Activated CD8-positive, alpha-beta T cell treated with anti-CD3 and anti-CD28 coated beads for 36 hours (primary cell): ENCODE results near the gene KIAA0930. TPM values are rescaled to one million over a fixed set of nuclear protein-coding genes. Genes with fewer than 3 reads are reported as not detected.
A peak's percentile ranks its signal among the peaks of the same experiment; 100 is the strongest.

Experiments
- ATAC-seq: fragments of 200-7000 bp; cut with Tn5 transposase; one replicate; pipeline ENCODE4 v1.10.0; 2021; ENCODE audit warnings: mild to moderate bottlenecking, moderate library complexity
- CTCF ChIA-PET: fragments of 350-600 bp; sonication (Branson Sonifier 250); formaldehyde crosslinking; loops from one replicate; lab custom pipeline; 2021; ENCODE audit warnings: antibody characterized with exemption; lab: Charles Lee
- POLR2A ChIA-PET: fragments of 350-600 bp; sonication (Branson Sonifier 250); formaldehyde crosslinking; loops from one replicate; lab custom pipeline; 2021; ENCODE audit warnings: antibody characterized with exemption; lab: Charles Lee
- DNase-seq: peaks from one replicate; pipeline ENCODE4 v3.0.0-alpha.2; 2020
- H3K27ac Mint-ChIP-seq: one replicate; pipeline ENCODE4 v1.8.0; 2021; ENCODE audit warnings: mild to moderate bottlenecking, mixed read lengths
- H3K27me3 Mint-ChIP-seq: one replicate; pipeline ENCODE4 v1.8.0; 2021; ENCODE audit warnings: mixed read lengths
- H3K36me3 Mint-ChIP-seq: one replicate; pipeline ENCODE4 v1.8.0; 2021; ENCODE audit warnings: low read depth, mixed read lengths
- H3K4me1 Mint-ChIP-seq: one replicate; pipeline ENCODE4 v1.8.0; 2021; ENCODE audit warnings: low read depth, mixed read lengths
- H3K4me3 Mint-ChIP-seq: one replicate; pipeline ENCODE4 v1.8.0; 2021; ENCODE audit warnings: mild to moderate bottlenecking, moderate library complexity, mixed read lengths
- H3K9me3 Mint-ChIP-seq: one replicate; pipeline ENCODE4 v1.8.0; 2021; ENCODE audit warnings: mixed read lengths
- CTCF ChIP-seq: fragments of 200-600 bp; IDR thresholded peaks from one replicate; pipeline ENCODE4 v1.8.0; 2022; ENCODE audit warnings: antibody characterized with exemption, mild to moderate bottlenecking
- intact Hi-C: fragments of 100-400 bp; cut with micrococcal nuclease; formaldehyde crosslinking; loops from one replicate; pipeline ENCODE4 v1.10.0; 2022
- total RNA-seq, 2 experiments: library from RNA; stranded (reverse); gene quantifications; one replicate each; pipeline ENCODE4 v1.2.3, GENCODE V29; 2021

KIAA0930 gene
- total RNA-seq, 2 experiments from 2014 or later, result 38.4 to 40.4 TPM

GRCh38 chr22:45164270-45165088, 76.2 kb downstream of the KIAA0930 start:
- peak; percentile 27 for ATAC-seq
- TF ChIP-seq CTCF, result no peak
- DNase-seq, result peak; percentile 40
- Mint-ChIP-seq H3K4me1 (peaks cover 55% of the 10 kb centered on the region), H3K9me3 (no peaks in the 10 kb centered on the region), H3K4me3 (peak overlapping the region; percentile 90), H3K36me3 (peaks cover 54% of the 10 kb centered on the region), H3K27me3 (no peaks in the 10 kb centered on the region), H3K27ac (peak overlapping the region; percentile 89)
- ChIA-PET POLR2A (interaction anchor here (0.6 to 2.2 kb wide), 7 partner anchors 10 to 568 kb away, joined by 4 to 9 read pairs (median 5); no protein-coding TSS in a partner anchor), CTCF (interaction anchor here (0.7 to 2.5 kb wide), 11 partner anchors 9 to 68 kb away, joined by 3 to 16 read pairs (median 5); no protein-coding TSS in a partner anchor)
- intact Hi-C loops, result no loop called here

GRCh38 chr22:45163451-45164269, 77.0 kb downstream of the KIAA0930 start, which contains the start of gene NUP50:
Gene NUP50, plus strand, starts transcription at chr22:45163925. Its CDS starts 4,253 bp downstream, at chr22:45168178.
- ATAC-seq (peak; percentile 92), DNase-seq (peak; percentile 96)
- CTCF ChIA-PET, result interaction anchor here (0.7 to 1.2 kb wide), 5 partner anchors 10 to 62 kb away, joined by 3 to 16 read pairs (median 4); no protein-coding TSS in a partner anchor
- no peaks in the 10 kb centered on the region for H3K27me3 Mint-ChIP-seq
- POLR2A ChIA-PET, result interaction anchor here (0.6 to 2.2 kb wide), 7 partner anchors 8 to 568 kb away, joined by 4 to 9 read pairs (median 6); no protein-coding TSS in a partner anchor
- no peak for TF ChIP-seq CTCF
- H3K27ac Mint-ChIP-seq, result peak within 1 kb of the TSS; percentile 95
- peak within 1 kb of the TSS; percentile 90 for H3K4me3 Mint-ChIP-seq
- peaks cover 51% of the 10 kb centered on the region for H3K4me1 Mint-ChIP-seq
- H3K36me3 Mint-ChIP-seq, result peaks cover 48% of the 10 kb centered on the region
- no peaks in the 10 kb centered on the region for H3K9me3 Mint-ChIP-seq
- intact Hi-C loops, result no loop called here

GRCh38 chr22:45163099-45163450, 77.6 kb downstream of the KIAA0930 start:
- Mint-ChIP-seq H3K9me3 (no peaks in the 10 kb centered on the region), H3K27me3 (no peaks in the 10 kb centered on the region), H3K4me3 (peak overlapping the region; percentile 90), H3K36me3 (peaks cover 44% of the 10 kb centered on the region), H3K27ac (peak overlapping the region; percentile 88), H3K4me1 (peaks cover 48% of the 10 kb centered on the region)
- ChIA-PET CTCF (interaction anchor here (0.7 to 1.2 kb wide), 4 partner anchors 10 to 61 kb away, joined by 3 to 16 read pairs (median 6); no protein-coding TSS in a partner anchor), POLR2A (interaction anchor here (1.1 to 2.2 kb wide), 6 partner anchors 9 to 155 kb away, joined by 4 to 9 read pairs (median 6); no protein-coding TSS in a partner anchor)
- ATAC-seq (peak; percentile 17), DNase-seq (peak; percentile 41)
- intact Hi-C loops, result no loop called here
- TF ChIP-seq CTCF, result no peak

GRCh38 chr22:45162531-45162930, 78.2 kb downstream of the KIAA0930 start:
- Mint-ChIP-seq H3K9me3 (no peaks in the 10 kb centered on the region), H3K4me1 (peaks cover 47% of the 10 kb centered on the region), H3K27me3 (no peaks in the 10 kb centered on the region), H3K27ac (peak overlapping the region; percentile 62), H3K4me3 (peak overlapping the region; percentile 90), H3K36me3 (peaks cover 45% of the 10 kb centered on the region)
- ChIA-PET POLR2A (interaction anchor here (1.7 to 2.2 kb wide), 2 partner anchors 12 to 14 kb away, joined by 5 to 9 read pairs; no protein-coding TSS in a partner anchor), CTCF (no interaction called here)
- no peak for TF ChIP-seq CTCF
- DNase-seq (no peak), ATAC-seq (no peak)
- intact Hi-C loops, result no loop called here
